NT2/D1 (cell line): ENCODE data around the gene SNAPC4.
A peak's percentile ranks its signal among the peaks of the same experiment; 100 is the strongest.

Source experiments
- DNase-seq: peaks from one replicate; pipeline ENCODE4 v3.0.0-alpha.2; 2011; ENCODE audit warnings: low read depth, low spot score
- H3K27me3 ChIP-seq: 2 replicates; pipeline ENCODE4 v1.6.0; 2011; ENCODE audit warnings: mild to moderate bottlenecking; ENCODE audit not compliant: insufficient read length, insufficient read depth
- H3K36me3 ChIP-seq: 2 replicates; pipeline ENCODE4 v1.6.1; 2011; ENCODE audit warnings: mild to moderate bottlenecking, low read length, mixed read lengths; ENCODE audit not compliant: insufficient read depth, insufficient read length
- H3K4me1 ChIP-seq: 2 replicates; pipeline ENCODE4 v1.5.1; 2011; ENCODE audit not compliant: insufficient read depth, insufficient read length
- H3K4me3 ChIP-seq: 2 replicates; pipeline ENCODE4 v1.5.1; 2011; ENCODE audit warnings: low read depth; ENCODE audit not compliant: insufficient read length
- H3K9ac ChIP-seq: 2 replicates; pipeline ENCODE4 v1.6.0; 2011; ENCODE audit warnings: low read depth; ENCODE audit not compliant: insufficient read length
- H3K9me3 ChIP-seq: 2 replicates; pipeline ENCODE4 v1.5.1; 2011; ENCODE audit warnings: mild to moderate bottlenecking, low read length; ENCODE audit not compliant: insufficient read depth
- SUZ12 ChIP-seq: IDR thresholded peaks from 2 replicates; pipeline ENCODE4 v1.6.1; 2011; ENCODE audit not compliant: insufficient read length, insufficient read depth; ENCODE audit errors: extremely low read depth
- YY1 ChIP-seq: IDR thresholded peaks from 2 replicates; pipeline ENCODE4 v1.6.1; 2011; ENCODE audit not compliant: insufficient read length, insufficient read depth
- ZNF274 ChIP-seq: IDR thresholded peaks from 2 replicates; pipeline ENCODE4 v1.6.1; 2011; ENCODE audit warnings: mild to moderate bottlenecking, low read depth, low read length

The SNAPC4 gene

DNA sequence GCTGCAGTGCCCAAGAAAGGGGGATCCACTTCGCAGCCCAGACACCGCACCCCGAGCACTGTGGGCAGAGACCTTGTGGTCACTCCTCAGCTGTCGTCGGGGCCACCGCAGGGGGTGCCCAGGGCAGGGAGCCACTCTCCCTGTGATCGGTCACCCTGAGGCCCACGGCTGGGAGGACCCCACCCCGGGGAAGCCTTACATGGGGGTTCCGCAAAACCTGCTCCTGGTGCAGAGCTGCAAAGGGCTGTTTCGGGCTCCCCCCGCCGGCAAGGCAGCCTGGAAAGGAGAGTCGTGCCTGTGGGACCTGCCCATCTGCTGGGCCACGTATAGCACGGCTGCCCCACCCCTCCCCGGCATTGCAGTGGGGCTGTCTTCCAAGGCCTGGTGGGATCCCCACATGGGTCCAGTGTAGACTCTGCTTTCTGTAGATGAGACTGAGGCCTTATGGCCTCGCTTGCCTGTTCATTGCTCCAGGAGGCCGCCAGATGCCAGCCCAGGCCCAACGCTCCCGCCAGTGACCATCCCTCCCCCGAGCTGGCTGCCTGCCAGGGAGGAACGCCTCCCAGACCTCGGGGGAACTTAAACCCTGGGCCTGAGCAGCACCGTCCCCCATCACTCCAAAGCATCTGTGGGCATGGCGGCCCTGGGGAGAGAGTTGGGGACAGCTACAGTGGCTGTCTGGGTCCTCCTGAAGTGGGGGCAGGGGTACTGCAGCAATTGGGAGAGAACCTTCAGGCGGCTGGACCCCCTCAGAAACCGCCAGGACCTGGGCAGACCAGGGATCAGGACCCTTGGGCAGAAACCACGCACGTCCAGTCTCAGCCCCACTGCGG, 34.8 kb downstream of the SNAPC4 start:
- Histone ChIP-seq H3K4me1 (peaks cover 23% of the 10 kb centered on the region), H3K36me3 (peaks cover 80% of the 10 kb centered on the region), H3K4me3 (no peak overlapping the region), H3K27me3 (no peaks in the 10 kb centered on the region), H3K9ac (peak overlapping the region; percentile 8), H3K9me3 (no peaks in the 10 kb centered on the region; the same call in 1 of the 2 replicates)
- DNase-seq = no peak
- TF ChIP-seq SUZ12 (no peak), YY1 (no peak), ZNF274 (no peak)

DNA sequence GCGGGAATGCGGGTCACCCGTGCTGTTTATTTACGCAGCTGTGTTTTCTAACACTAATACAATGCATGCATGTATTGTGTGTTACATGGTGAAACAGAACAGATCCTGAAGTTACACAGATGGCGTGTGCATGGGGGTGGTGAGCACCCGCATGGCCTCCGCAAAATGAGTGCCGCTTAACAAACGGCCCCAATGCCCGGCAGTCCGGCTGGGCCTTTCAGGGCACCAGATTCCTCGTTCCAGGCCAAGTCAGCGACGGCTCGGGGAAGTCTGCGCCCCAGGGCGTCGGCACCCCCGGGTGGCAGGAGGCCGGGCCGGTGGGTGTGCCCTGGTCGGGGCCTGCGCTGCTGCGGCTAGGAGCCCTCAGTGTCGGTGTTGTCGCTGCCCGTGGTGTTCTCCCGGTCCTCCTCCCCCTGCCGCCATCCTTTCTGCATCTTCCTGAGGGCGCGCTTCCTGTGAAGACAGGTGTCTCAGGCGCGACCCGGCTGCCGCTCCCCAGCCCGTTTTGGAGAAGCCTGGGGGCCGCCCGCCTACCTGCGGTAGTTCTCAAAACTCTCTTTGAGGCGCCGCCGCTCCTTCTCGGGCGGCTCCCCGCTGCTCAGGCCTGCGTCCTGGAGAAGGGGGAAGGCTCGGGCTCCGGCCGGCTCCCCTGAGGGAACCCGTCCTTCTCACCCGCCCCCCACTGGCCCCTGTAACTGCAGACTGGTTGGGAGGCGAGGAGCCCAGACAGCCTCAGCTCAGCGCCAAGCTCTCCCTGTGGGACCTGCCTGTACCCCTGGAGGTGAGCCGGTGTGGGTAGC, 35.8 kb downstream of the SNAPC4 start:
- H3K4me3 ChIP-seq = peak overlapping the region; percentile 87
- peaks cover 80% of the 10 kb centered on the region for H3K36me3 ChIP-seq
- peaks cover 23% of the 10 kb centered on the region for H3K4me1 ChIP-seq
- H3K9ac ChIP-seq = peak overlapping the region; percentile 96
- TF ChIP-seq ZNF274 (no peak), SUZ12 (no peak), YY1 (no peak)
- no peaks in the 10 kb centered on the region; the same call in 1 of the 2 replicates for H3K9me3 ChIP-seq
- DNase-seq = no peak
- no peaks in the 10 kb centered on the region for H3K27me3 ChIP-seq

DNA sequence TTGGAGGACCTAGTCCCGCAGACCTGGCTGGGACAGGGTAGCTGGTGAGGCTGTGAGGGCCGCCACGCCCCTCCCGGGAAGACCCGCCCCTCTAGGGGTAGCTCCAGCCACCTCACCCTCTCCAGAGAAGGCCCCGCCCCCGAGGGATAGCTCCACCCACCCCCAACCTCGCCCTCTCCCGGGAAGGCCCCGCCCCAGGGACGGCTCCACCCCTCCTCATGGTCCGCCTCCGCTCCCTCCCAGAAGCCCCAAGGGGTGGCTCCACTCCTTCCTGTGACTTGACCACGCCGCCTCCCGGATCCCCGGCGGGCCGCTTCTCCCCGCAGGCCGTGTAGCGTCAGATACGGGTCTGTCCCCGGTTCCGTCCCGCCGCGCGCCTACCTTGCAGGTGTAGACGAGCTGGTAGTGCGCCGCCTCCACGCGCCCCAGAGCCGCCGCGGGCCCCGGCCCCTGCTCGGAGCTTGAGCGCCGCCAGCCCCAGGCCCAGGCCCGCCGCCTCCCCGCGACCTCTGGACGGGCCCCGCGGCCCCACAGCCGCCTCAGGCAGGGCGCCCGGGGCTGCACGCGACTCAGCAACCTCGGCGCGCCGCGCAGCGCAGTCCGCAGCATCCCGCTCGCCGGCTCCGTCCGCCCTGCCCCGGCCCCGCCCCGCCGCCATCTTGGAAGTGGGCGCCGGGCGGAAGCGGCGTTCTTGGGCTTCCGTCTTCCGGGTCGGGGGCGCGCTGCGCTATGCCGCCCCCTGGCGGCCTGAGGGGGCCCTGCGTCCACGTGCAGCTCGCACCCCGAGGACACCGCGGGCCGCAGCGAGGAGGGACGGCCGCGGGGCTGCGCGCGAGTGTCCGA, 36.6 kb downstream of the SNAPC4 start, which contains the start of gene DNLZ:
Gene DNLZ, minus strand, starts transcription at position 639 of the 843 bp plus-strand sequence. Its CDS starts 30 bp downstream, at position 609.
- peak; percentile 92 for DNase-seq
- no peaks in the 10 kb centered on the region for H3K27me3 ChIP-seq
- peak within 1 kb of the TSS; percentile 87 for H3K4me3 ChIP-seq
- peaks cover 23% of the 10 kb centered on the region for H3K4me1 ChIP-seq
- TF ChIP-seq YY1 (peak; percentile 82), SUZ12 (no peak)
- H3K9me3 ChIP-seq = no peaks in the 10 kb centered on the region; the same call in 1 of the 2 replicates
- peaks cover 85% of the 10 kb centered on the region for H3K36me3 ChIP-seq
- H3K9ac ChIP-seq = peak within 1 kb of the TSS; percentile 96

DNA sequence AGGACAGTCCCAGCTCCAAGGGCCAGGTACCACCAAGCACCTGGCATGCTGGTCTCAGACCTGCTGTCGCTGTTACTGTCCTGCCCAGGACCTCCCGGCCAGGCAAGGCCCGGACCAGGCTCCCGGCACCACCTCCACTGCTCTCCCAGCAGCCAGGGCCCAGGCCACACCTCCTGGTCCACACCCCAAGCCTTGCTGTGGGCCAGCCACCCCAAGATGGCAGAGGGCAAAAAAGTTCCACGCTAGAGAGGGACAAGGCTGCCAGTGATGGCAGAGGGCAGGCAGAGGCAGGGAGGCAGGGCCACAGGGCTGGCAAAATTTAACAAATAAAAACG, 37.6 kb downstream of the SNAPC4 start:
- Histone ChIP-seq H3K9me3 (no peaks in the 10 kb centered on the region; the same call in 1 of the 2 replicates), H3K4me3 (no peak overlapping the region), H3K36me3 (peaks cover 85% of the 10 kb centered on the region), H3K9ac (peak overlapping the region; percentile 3), H3K27me3 (no peaks in the 10 kb centered on the region), H3K4me1 (peaks cover 23% of the 10 kb centered on the region)
- TF ChIP-seq ZNF274 (no peak), SUZ12 (no peak), YY1 (no peak)
- DNase-seq = no peak

DNA sequence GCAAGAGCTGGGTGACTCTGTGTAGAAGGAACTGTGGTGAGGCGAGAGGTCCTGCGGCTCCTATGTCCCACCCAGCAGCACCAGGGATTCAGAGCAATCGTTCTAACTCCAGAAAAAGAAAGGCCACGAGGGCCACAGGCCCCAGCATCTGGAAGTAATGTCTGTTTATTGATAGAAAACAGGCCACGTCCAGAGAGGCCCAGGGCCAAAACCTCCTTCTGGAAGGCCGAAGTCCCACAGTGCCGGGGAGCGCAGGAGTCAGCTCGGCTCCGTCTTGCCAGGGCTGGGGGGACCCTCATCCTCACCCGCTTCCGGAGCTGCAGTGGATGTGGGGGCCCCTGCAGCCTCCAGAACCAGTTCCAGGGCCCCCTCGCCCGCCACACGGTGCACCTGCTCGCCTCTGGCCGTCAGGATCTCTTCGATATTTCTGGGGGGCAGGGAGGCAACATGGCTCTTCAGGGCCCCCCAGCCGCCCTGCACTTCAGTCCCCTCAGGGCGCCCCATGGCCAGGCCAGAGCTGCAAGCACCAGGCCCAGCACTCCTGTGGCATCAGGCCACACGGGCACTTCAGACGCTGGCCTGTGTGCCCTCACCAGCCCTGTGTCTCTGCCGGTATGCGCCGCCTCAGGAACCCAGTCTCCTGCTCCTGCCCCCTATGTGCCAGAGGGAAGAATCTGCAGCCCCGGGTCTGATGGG, 38.1 kb downstream of the SNAPC4 start:
- TF ChIP-seq YY1 = no peak
- TF ChIP-seq ZNF274 = no peak
- no peak for TF ChIP-seq SUZ12
- no peaks in the 10 kb centered on the region for H3K27me3 ChIP-seq

DNA sequence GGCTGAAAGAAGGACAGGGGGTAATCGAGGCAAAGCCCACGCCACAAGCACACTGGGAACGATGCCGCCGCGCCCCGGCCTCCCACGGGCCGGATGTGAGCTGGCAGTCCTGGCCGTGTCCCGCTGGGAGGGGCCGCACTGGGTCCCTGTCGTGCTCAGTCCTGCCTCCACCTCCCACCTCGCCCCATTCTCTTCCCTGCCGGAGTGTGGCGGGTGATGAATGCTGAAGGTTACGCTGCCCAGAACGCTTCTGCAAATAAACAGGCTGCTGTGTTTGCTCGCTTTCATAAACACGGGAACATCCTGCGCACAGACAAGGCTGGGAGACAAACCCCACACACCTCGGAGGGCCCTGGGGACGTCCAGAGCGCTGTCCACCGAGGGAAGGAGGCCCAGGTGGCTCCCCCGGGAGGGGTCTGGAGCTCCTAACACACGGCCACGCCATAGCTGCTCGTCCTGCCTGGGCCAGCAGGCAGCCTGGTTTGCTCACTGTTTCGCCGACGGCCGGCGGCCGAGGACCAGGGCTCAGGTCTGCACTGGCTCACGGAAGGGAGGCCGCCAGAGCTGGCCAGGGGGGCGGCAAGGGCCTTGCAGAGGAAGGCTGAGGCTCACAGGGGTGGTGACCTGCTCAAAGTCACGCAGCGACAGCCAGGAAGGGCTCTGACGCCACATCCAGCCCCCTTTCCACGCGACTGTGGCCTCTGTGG, 38.8 kb downstream of the SNAPC4 start:
- Histone ChIP-seq H3K4me1 (peaks cover 23% of the 10 kb centered on the region), H3K4me3 (no peak overlapping the region), H3K9me3 (no peaks in the 10 kb centered on the region; the same call in 1 of the 2 replicates), H3K27me3 (no peaks in the 10 kb centered on the region), H3K9ac (no peak overlapping the region), H3K36me3 (peaks cover 86% of the 10 kb centered on the region)
- TF ChIP-seq YY1 (no peak), SUZ12 (no peak), ZNF274 (no peak)
- DNase-seq = no peak

More for the DNA sequence above, 38.1 kb downstream of the SNAPC4 start:
- Histone ChIP-seq H3K4me3 (no peak overlapping the region), H3K9ac (no peak overlapping the region), H3K36me3 (peaks cover 85% of the 10 kb centered on the region), H3K9me3 (no peaks in the 10 kb centered on the region; the same call in 1 of the 2 replicates), H3K4me1 (peaks cover 23% of the 10 kb centered on the region)
- DNase-seq = no peak
